Tibial artery (tissue), 4 donors: ENCODE measurements around the gene BLCAP.

ENCODE experiments used
- DNase-seq, 2 donors: peaks; one replicate each; pipeline ENCODE4 v3.0.0-alpha.2; 2019
- H3K27ac ChIP-seq, 2 donors: fragments of 200-600 bp; sonication (generic) in 1 of 2; 1 replicate in 1 of 2; 2 replicates in 1 of 2; pipeline ENCODE4 v1.5.1; 2018 to 2019; ENCODE audit warnings: mild to moderate bottlenecking in 1 of 2
- H3K27me3 ChIP-seq, 2 donors: fragments of 200-600 bp; sonication (generic) in 1 of 2; one replicate each; pipeline versions ENCODE4 v1.5.1 to v1.6.0; 2016 to 2019
- H3K36me3 ChIP-seq, 3 donors: fragments of 200-600 bp; sonication (generic) in 2 of 3; one replicate each; pipeline ENCODE4 v1.5.1; 2016 to 2019; ENCODE audit warnings: mild to moderate bottlenecking in 2 of 3
- H3K4me1 ChIP-seq, 4 donors: fragments of 200-600 bp; sonication (generic) in 2 of 4; 1 replicate in 3 of 4; 2 replicates in 1 of 4; pipeline ENCODE4 v1.5.1; 2016 to 2019
- H3K4me3 ChIP-seq, 2 donors: fragments of 200-600 bp; sonication (generic) in 1 of 2; 1 replicate in 1 of 2; 2 replicates in 1 of 2; pipeline ENCODE4 v1.5.1; 2018 to 2019; ENCODE audit warnings: mild to moderate bottlenecking in 2 of 2
- H3K9me3 ChIP-seq, 3 donors: fragments of 200-600 bp; sonication (generic) in 1 of 3; one replicate each; pipeline ENCODE4 v1.5.1; 2016 to 2019
- intact Hi-C: fragments of 100-400 bp; cut with DNase I; formaldehyde crosslinking; loops from one replicate; pipeline ENCODE4 v1.15.0; 2023; ENCODE audit warnings: low total_unique reads
- TF ChIP-seq, protein P1 (sequence below), 2 experiments: fragments of 200-600 bp in 1 of 2; fragments of 450-650 bp in 1 of 2; IDR thresholded peaks; one replicate each; pipeline ENCODE4 v1.5.1; 2017 to 2019; ENCODE audit warnings: antibody characterized with exemption in 2 of 2, mild to moderate bottlenecking in 1 of 2, moderate library complexity in 1 of 2

The BLCAP gene

DNA sequence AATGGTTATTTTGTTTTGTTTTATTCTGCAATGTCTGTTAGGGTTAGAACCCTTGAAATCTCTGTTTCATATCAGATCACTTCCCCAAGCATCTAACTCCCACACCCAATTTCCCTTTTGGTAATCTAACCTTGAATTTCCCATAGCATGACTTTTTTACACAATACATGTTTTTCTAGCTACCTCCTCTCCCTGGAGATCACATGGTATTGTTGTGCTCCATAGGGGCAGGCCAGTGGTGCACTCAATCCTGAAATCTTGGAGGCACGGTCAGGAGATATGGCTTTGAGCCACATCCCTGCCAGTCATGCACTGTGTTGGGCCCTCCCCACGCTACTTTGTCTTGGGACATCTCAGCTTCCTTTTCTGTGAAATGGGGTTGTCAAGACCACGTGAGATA, 43.3 kb downstream of the BLCAP start:
- TF ChIP-seq, protein P1, sequence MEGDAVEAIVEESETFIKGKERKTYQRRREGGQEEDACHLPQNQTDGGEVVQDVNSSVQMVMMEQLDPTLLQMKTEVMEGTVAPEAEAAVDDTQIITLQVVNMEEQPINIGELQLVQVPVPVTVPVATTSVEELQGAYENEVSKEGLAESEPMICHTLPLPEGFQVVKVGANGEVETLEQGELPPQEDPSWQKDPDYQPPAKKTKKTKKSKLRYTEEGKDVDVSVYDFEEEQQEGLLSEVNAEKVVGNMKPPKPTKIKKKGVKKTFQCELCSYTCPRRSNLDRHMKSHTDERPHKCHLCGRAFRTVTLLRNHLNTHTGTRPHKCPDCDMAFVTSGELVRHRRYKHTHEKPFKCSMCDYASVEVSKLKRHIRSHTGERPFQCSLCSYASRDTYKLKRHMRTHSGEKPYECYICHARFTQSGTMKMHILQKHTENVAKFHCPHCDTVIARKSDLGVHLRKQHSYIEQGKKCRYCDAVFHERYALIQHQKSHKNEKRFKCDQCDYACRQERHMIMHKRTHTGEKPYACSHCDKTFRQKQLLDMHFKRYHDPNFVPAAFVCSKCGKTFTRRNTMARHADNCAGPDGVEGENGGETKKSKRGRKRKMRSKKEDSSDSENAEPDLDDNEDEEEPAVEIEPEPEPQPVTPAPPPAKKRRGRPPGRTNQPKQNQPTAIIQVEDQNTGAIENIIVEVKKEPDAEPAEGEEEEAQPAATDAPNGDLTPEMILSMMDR (IDR thresholded peaks at IDR 0.05): no peak
- DNase-seq: no peak

DNA sequence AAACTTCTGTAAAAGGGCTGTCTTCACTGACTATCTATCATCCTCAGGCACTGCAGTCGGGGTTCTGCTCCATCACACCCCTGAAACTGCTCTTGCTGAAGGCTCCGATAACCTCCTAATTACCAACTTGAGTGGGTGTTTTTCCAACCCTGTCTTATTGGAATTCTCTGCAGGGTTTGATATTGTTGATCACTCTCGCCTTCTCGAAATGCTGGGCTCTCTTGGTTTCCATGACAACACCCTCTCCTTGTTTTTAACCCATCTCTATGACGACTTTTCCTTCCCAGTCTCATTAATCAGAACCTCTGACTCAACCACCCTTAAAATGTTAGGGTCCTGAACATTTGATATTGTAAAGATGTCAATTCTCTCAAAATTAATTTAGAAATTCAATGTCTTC, 46.1 kb downstream of the BLCAP start:
- no peak for DNase-seq
- H3K9me3 ChIP-seq: no peaks in the 10 kb centered on the region
- intact Hi-C loops: no loop called here
- no peaks in the 10 kb centered on the region for H3K27me3 ChIP-seq
- no peaks in the 10 kb centered on the region for H3K36me3 ChIP-seq
- no peak overlapping the region for H3K27ac ChIP-seq
- H3K4me3 ChIP-seq: no peak overlapping the region
- H3K4me1 ChIP-seq: peaks cover 0 to 11% (median 3%) of the 10 kb centered on the region in 4 donors
- TF ChIP-seq, protein P1 (IDR thresholded peaks at IDR 0.05): no peak

More for the DNA sequence above, 43.3 kb downstream of the BLCAP start:
- intact Hi-C loops: no loop called here
- Histone ChIP-seq H3K4me3 (no peak overlapping the region), H3K4me1 (peaks cover 0 to 6% (median 2%) of the 10 kb centered on the region in 4 donors), H3K9me3 (no peaks in the 10 kb centered on the region), H3K27ac (no peak overlapping the region), H3K36me3 (no peaks in the 10 kb centered on the region), H3K27me3 (no peaks in the 10 kb centered on the region)

DNA sequence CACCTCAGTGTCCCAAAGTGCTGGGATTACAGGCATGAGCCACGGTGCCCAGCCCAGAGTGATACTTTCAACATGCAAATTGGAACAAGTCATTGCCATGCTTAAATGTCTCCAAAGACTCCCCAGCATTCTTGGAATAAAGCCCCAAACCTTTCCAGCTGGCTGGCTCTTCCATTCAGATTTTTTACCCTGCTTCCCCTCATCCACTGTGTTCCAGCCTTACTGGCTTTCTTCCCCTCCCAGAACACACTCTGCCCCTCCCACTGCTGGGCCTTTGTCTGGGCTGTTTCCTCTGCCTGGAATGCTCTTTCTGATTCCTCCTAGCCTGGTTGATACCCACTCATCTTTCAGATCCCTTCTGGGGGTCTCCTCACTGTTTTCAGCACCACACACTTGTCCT, 46.8 kb downstream of the BLCAP start:
- intact Hi-C loops: no loop called here
- TF ChIP-seq, protein P1 (IDR thresholded peaks at IDR 0.05): no peak
- no peaks in the 10 kb centered on the region for H3K27me3 ChIP-seq
- peaks cover 0 to 11% (median 3%) of the 10 kb centered on the region in 4 donors for H3K4me1 ChIP-seq
- no peak overlapping the region for H3K4me3 ChIP-seq
- no peak overlapping the region for H3K27ac ChIP-seq
- peak; percentile 42 to 75 for DNase-seq
- no peaks in the 10 kb centered on the region for H3K9me3 ChIP-seq
- no peaks in the 10 kb centered on the region for H3K36me3 ChIP-seq

DNA sequence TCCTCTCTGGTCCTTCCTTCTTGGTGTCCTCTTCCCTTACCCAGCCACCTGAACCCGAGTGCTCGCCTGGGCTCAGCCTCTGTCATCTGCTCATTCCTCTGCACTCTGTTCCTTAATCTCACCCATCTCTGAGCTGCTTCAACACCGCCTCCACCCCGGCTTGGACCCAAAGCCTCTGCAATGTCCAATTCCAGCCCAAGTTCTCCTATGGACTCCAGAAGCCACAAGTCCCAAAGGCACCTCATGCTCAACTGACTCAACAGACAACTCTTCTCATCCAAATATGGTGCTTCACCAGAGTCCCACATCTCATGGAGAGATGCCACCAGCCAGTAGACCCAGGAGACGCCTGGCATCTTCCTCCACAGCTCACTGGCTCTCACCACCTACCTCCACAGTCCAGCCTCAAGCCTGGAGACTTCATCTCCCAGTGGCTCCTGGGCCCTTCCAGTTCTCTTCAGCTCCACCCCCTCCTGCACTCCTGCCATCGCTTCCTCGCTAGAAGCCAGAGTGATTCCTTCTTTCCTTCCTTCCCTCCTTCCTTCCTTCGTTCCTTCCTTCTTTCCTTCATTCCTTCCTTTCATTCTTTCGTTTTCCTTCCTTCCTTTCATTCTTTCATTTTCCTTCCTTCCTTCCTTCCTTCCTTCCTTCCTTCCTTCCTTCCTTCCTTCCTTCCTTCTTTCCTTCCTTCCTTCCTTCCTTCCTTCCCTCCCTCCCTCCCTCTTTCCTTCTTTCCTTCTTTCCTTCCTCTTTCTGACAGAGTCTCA, 47.6 kb downstream of the BLCAP start:
- H3K36me3 ChIP-seq: no peaks in the 10 kb centered on the region
- TF ChIP-seq, protein P1 (IDR thresholded peaks at IDR 0.05): no peak
- no peaks in the 10 kb centered on the region for H3K27me3 ChIP-seq
- DNase-seq: peak; percentile 63 to 73
- no peak overlapping the region for H3K4me3 ChIP-seq
- no peaks in the 10 kb centered on the region for H3K9me3 ChIP-seq
- intact Hi-C loops: no loop called here
- H3K27ac ChIP-seq: no peak overlapping the region
- H3K4me1 ChIP-seq: peaks cover 0 to 11% (median 3%) of the 10 kb centered on the region in 4 donors

DNA sequence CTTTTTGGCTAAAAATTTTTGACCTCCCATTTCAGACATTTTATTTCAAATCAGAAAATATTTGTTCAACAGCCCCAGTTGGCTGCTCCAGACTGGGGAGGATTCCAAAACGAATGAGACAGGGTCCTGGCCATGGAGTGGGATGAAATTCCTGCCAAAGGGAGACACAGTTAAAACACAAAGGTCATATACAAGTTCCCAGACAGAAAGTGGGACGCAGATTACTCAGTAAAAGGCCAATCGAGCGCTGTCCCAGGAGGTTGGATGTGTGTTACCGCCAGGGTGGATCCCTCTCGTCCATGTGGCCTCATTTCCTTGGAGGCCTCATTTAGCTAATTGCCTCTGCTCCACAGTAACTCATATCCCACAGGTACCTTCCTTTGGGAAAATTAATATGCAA, 48.4 kb downstream of the BLCAP start:
- H3K4me3 ChIP-seq: no peak overlapping the region
- peaks cover 0 to 11% (median 3%) of the 10 kb centered on the region in 4 donors for H3K4me1 ChIP-seq
- H3K9me3 ChIP-seq: no peaks in the 10 kb centered on the region
- H3K27me3 ChIP-seq: no peaks in the 10 kb centered on the region
- DNase-seq: no peak
- intact Hi-C loops: no loop called here
- TF ChIP-seq, protein P1 (IDR thresholded peaks at IDR 0.05): no peak
- no peak overlapping the region for H3K27ac ChIP-seq
- H3K36me3 ChIP-seq: no peaks in the 10 kb centered on the region
